GM21723 (cell line): Measurements from ENCODE around the gene CLCN6.

ENCODE experiments used
- ATAC-seq: cut with Tn5 transposase; IDR thresholded peaks from one replicate; pipeline ENCODE4 v1.9.1; 2021; ENCODE audit warnings: mild to moderate bottlenecking, moderate library complexity; ENCODE audit not compliant: unreplicated experiment

The CLCN6 gene

GRCh38 chr1:11874624-11875023 is 68.6 kb downstream of the CLCN6 start:
- ATAC-seq = no peak

DNA sequence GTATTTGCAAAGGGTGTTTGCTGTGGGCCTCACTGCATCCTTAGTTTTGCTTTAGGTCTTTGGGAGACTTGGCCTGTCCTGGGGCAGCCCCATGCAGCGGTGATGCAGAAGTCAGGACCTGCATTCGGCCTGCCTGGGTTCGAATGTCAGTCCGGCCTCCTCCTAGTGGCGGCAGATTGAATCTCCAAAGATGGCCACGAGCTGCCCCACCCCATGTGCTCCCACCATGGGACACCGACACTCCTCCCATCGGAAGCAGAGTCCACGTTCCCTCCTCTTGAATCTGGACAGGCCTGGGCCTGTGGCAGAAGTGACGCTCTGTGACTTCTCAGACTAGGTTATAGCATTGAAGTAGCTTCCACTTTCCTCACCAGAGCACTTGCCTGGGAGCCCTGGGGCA is 69.1 kb downstream of the CLCN6 start:
- ATAC-seq = no peak

- no peak for ATAC-seq
These were observed 71.1 kb downstream of the CLCN6 start for GRCh38 chr1:11877074-11877473.

DNA sequence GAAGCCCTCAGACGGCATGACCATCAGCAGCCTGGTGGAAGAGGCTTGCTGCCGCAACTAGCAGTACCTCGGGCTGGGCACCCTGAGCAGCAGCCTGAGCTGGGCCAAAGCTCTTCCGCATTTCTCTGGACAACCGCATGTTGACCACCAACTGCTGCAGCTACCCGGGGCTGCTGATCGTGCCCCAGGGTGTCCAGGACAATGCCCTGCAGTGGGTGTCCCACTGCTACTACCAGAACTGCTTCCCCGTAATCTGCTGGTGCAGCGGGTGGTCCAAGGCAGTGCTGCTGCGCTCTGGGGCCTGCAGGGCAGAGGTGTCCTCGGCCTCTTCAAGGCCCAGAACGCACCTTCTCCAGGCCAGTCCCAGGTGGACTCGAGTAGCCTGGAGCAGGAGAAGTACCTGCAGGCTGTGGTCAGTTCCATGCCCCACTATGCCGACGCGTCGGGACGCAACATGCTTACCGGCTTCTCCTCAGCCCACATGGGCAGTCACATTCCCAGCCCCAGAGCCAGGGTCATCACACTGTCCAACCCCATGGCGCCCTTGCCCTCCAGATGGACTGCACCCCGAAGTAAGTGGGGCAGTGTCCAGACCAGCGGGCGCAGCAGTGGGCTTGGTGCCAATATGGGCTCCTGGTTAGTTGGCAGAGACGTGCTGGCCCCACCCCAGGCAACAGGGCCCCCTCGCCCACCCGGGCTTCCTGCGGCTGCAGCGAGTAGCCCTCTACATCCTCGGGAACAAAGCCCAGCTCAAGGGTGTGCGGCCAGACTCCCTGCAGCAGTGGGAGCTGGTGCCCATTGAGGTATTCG is 72.3 kb downstream of the CLCN6 start:
- ATAC-seq = no peak

- ATAC-seq = no peak
These were observed 72.8 kb downstream of the CLCN6 start for GRCh38 chr1:11878891-11879190.

- no peak for ATAC-seq
These were observed 73.6 kb downstream of the CLCN6 start for GRCh38 chr1:11879311-11880180.

DNA sequence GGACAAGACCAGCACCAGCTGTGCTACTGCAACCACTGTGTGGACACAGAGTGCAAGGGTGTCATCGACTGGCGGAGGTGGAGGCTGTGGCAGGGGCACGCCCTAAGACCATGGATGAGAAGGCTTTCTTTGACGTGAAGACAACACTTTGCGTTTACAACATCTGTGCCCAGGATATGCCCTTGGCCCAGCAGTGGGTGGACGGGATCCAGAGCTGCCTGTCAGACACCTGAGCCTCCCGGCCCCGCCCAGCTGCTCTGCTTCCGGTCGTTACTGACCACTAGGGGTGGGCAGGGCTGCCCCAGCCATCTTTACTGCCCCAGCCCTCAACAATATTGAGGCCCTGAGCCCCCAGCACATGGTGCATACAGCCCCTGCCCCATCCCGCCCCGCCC is 74.2 kb downstream of the CLCN6 start:
- no peak for ATAC-seq

DNA sequence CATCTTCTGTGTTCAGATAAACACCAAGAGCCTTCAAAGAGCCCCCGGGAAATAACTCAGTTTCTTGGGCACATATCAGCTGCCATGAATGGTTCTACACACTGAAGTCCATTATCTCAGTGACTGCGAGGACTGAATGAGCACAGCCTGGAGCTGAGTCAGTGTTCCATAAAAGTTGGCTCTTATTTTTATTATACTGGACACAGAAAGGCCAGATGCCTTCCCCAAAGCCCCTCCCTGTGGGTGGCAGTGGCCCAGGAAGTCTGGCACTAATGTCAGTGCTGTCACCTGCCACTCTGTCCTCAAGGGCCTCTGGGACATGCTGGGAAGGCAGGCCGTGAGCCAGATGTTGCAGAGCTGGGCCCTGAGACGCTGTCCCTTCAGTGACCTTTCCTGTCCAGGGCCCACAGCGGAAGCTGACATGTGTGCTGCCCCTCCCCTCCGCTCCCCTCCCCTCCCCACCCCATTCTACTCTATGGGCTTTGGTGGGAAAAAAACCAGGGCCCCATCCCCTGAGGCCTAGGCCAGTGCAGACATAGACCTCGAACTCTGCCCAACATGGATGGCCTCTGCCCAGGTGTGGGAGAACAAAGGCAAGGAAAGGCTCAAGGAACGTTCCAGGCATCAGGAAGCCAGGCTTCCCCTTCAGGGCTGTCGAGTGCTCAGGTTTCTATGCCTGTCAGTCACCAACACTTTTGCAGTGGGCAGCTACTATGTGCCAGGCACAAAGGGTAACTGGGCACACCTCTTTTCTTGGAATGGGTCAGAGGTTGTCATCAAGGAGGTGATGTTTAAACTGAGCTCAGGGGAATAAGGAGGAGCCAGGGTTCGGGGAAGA is 75.1 kb downstream of the CLCN6 start:
- no peak for ATAC-seq

GRCh38 chr1:11881749-11882441 is 75.9 kb downstream of the CLCN6 start:
- ATAC-seq = no peak

DNA sequence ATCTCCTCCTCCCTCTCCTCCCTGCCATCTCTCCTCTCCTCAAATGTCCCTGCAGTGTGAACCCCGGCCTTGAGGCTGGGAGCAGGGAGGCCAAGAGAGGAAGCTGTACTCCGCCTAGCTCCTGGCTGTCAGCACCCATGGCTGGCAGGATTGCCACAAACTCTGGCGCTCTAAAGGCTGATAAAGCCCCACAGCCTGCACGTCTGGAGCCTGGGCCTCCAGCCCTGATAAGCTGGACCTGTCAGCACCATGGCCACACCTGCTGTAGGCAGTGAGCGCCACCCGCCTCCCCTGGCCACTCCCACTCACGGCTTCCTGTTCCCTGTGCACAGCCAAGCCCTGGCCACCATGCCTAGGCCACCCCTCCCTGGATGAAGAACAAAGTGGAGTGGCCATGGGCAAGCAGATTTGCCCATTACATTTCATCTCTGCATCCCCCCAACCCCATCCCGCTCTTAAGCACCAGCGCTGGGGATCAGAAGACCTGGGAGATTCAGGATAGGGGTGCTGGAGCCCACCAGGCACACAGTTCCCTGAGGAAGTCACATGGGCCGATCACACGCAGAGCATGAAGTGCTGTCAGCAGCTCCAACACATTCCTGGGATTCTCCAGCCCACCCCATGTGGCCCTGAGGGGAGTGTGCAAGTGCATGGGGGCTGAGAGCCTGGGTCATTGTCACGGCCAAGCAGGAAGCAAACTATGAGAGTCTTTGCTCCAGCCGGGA is 77.0 kb downstream of the CLCN6 start:
- ATAC-seq = no peak

GRCh38 chr1:11885916-11886315 is 79.9 kb downstream of the CLCN6 start:
- no peak for ATAC-seq

DNA sequence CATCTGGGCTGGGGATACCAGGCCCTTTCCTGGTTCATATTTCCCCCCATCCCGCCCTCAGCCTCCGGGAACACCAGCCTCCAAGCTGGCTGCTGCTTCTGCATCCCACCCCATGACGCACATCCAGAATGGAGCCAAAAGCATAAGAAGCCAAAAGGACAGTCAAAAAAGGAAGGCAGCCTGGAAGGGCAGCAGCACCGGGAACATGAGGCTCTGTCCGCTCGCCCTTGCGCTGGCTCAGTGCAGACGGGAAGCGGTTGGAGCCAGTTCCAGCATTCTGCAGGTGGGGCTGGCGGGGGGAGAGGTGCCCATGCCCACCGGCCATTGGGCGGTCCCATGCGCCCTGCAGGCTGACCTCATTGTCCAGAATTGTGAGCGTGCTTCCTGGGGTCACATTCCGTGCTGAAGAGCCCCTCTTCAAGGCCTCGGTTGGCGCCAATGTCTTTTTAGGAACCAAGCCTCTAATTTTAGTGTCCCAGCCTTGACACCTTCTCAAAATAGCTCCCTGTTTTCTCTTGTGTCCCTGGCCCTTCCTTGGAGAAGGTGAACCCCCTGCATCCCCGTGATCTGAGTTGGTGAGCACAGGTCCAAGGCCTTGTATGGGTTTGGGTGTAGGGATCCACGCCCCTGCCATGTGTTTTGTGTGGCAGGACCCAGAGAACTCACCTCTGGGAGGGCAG is 81.1 kb downstream of the CLCN6 start:
- ATAC-seq = no peak

GRCh38 chr1:11887666-11888007 is 81.6 kb downstream of the CLCN6 start:
- ATAC-seq = no peak

- no peak for ATAC-seq
These were observed 82.3 kb downstream of the CLCN6 start for GRCh38 chr1:11888206-11888876.

- no peak for ATAC-seq
These were observed 82.9 kb downstream of the CLCN6 start for GRCh38 chr1:11888877-11889208.

DNA sequence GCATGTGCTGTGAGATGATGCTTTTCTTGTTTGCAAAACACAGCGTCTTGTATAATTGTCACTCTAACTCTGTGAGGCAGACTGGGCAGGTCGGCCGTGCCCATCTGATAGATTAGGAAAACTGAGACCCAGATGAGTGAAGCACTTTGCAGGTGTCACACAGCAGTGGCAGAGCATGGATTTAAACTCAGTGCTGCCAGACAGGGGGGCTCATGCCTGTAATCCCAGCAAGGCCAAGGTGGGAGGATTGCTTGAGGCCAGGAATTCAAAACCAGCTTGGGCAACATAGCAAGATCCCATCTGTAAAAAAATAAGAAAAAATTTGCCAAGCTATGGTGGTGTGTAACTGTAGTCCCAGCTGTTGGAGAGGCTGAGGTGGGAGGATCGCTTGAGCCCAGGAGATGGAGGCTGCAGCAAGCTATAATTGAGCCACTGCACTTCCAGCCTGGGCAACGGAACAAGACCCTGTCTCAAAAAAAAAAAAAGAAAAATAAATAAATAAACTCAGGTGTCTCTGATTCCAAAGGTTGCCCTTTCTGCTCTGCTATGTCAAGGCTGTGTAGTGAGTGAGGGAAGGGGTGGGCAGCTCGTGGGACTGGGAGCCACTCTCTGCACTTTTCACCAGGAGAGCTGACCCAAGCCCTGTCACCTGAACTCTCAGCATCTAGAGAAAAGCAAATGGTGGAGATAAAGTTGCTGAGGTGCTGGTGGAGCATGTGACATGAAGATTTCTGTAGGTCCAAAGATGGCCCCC is 85.6 kb downstream of the CLCN6 start:
- no peak for ATAC-seq
